HepG2 (cell line): Measurements from ENCODE around the gene PGC. TPM values are rescaled to one million over a fixed set of nuclear protein-coding genes. Genes with fewer than 3 reads are reported as not detected.

Experiments
- AKAP8 ChIP-seq: sonication (generic); formaldehyde crosslinking; IDR thresholded peaks from 2 replicates; pipeline ENCODE4 v1.5.1; 2020; ENCODE audit warnings: mild to moderate bottlenecking, missing genetic modification reagents
- GLI4 ChIP-seq: sonication (generic); formaldehyde crosslinking; IDR thresholded peaks from 2 replicates; pipeline ENCODE4 v1.5.1; 2020; ENCODE audit warnings: missing genetic modification reagents, mild to moderate bottlenecking, moderate library complexity, borderline replicate concordance
- KLF11 ChIP-seq: IDR thresholded peaks from 2 replicates; pipeline ENCODE4 v1.6.1; 2016; ENCODE audit warnings: missing compliant biosample characterization
- REPIN1 ChIP-seq: sonication (generic); formaldehyde crosslinking; IDR thresholded peaks from 2 replicates; pipeline ENCODE4 v1.8.0; 2022; ENCODE audit warnings: missing genetic modification reagents, low read depth, mild to moderate bottlenecking, borderline replicate concordance
- RXRA ChIP-seq: sonication (generic); formaldehyde crosslinking; IDR thresholded peaks from 2 replicates; pipeline ENCODE4 v1.5.1; 2020; ENCODE audit warnings: missing genetic modification reagents
- SAP130 ChIP-seq: IDR thresholded peaks from 2 replicates; pipeline ENCODE4 v1.6.1; 2016; ENCODE audit warnings: low read depth
- SOX6 ChIP-seq, 2 experiments: fragments of 450-650 bp in 1 of 2; sonication (generic) in 1 of 2; formaldehyde crosslinking in 1 of 2; IDR thresholded peaks; 2 replicates each; pipeline versions ENCODE4 v1.4.0 to v1.6.1; 2017 to 2020; ENCODE audit warnings: antibody characterized with exemption in 1 of 2, mild to moderate bottlenecking in 1 of 2, missing genetic modification reagents in 1 of 2
- TEAD3 ChIP-seq: optimal IDR thresholded peaks from 2 replicates; pipeline ENCODE3; 2016; ENCODE audit warnings: borderline replicate concordance
- TOPORS ChIP-seq: sonication (generic); formaldehyde crosslinking; IDR thresholded peaks from 2 replicates; pipeline ENCODE4 v1.8.0; 2023; ENCODE audit warnings: mild to moderate bottlenecking, missing genetic modification reagents
- XRCC5 ChIP-seq: fragments of 200-400 bp; formaldehyde crosslinking; optimal IDR thresholded peaks from 2 replicates; pipeline ENCODE3; 2017; ENCODE audit warnings: mild to moderate bottlenecking, low read length
- ZMYM3 ChIP-seq: sonication (generic); formaldehyde crosslinking; IDR thresholded peaks from 2 replicates; pipeline ENCODE4 v1.5.1; 2020; ENCODE audit warnings: mild to moderate bottlenecking, missing genetic modification reagents
- ZNF34 ChIP-seq: sonication (generic); formaldehyde crosslinking; IDR thresholded peaks from 2 replicates; pipeline ENCODE4 v1.4.0; 2020; ENCODE audit warnings: mild to moderate bottlenecking, missing genetic modification reagents, borderline replicate concordance
- ZNF713 ChIP-seq: sonication (generic); formaldehyde crosslinking; IDR thresholded peaks from 2 replicates; pipeline ENCODE4 v1.4.0; 2020; ENCODE audit warnings: mild to moderate bottlenecking, missing genetic modification reagents
- ZNF816 ChIP-seq: sonication (generic); formaldehyde crosslinking; IDR thresholded peaks from 2 replicates; pipeline ENCODE4 v1.8.0; 2022; ENCODE audit warnings: missing genetic modification reagents, mild to moderate bottlenecking, borderline replicate concordance
- ZSCAN21 ChIP-seq: sonication (generic); formaldehyde crosslinking; IDR thresholded peaks from 2 replicates; pipeline ENCODE4 v1.8.0; 2022; ENCODE audit warnings: mild to moderate bottlenecking, missing genetic modification reagents, moderate library complexity, borderline replicate concordance
- polyA plus RNA-seq, 8 experiments: library from polyadenylated mRNA; depleted of rRNA in 3 of 8; stranded (reverse) in 7 of 8; unstranded in 1 of 8; fragments of >200 nt; fragmentation: Illumina TruSeq in 4 of 8; extraction: Trizol in 4 of 8; gene quantifications; 2 replicates each; pipeline versions ENCODE4 v1.2.1 to v1.2.3, GENCODE V29; 2011 to 2016; ENCODE audit warnings: low read depth in 4 of 8, missing spikeins in 1 of 8, mixed read lengths in 1 of 8; ENCODE audit not compliant: insufficient read depth in 1 of 8
- total RNA-seq, 5 experiments: library from RNA; depleted of rRNA; stranded (reverse); fragments of >200 nt; fragmentation: Illumina TruSeq; extraction: Trizol; gene quantifications; 2 replicates each; pipeline ENCODE4 v1.2.3, GENCODE V29; 2016; ENCODE audit warnings: low read depth in 1 of 5
- TF ChIP-seq, protein P1 (sequence below): sonication (generic); formaldehyde crosslinking; IDR thresholded peaks from 2 replicates; pipeline ENCODE4 v1.9.0; 2022; ENCODE audit warnings: low read depth, missing genetic modification reagents
- TF ChIP-seq, protein P2 (sequence below): sonication (generic); formaldehyde crosslinking; IDR thresholded peaks from 2 replicates; pipeline ENCODE4 v1.8.0; 2022; ENCODE audit warnings: missing genetic modification reagents, mild to moderate bottlenecking, moderate library complexity, borderline replicate concordance
- TF ChIP-seq, protein P3 (sequence below): sonication (generic); formaldehyde crosslinking; IDR thresholded peaks from 2 replicates; pipeline ENCODE4 v1.8.0; 2022; ENCODE audit warnings: missing genetic modification reagents, mild to moderate bottlenecking, inconsistent platforms, borderline replicate concordance
- TF ChIP-seq, protein P4 (sequence below): sonication (generic); formaldehyde crosslinking; IDR thresholded peaks from 2 replicates; pipeline ENCODE4 v1.4.0; 2020; ENCODE audit warnings: missing genetic modification reagents, mild to moderate bottlenecking, borderline replicate concordance

The PGC gene
- total and polyA plus RNA-seq, 2 of the 13 experiments (the other 11 are each of a cell fraction or from before 2014, with no cell fraction given), result 426 to 502 TPM

DNA sequence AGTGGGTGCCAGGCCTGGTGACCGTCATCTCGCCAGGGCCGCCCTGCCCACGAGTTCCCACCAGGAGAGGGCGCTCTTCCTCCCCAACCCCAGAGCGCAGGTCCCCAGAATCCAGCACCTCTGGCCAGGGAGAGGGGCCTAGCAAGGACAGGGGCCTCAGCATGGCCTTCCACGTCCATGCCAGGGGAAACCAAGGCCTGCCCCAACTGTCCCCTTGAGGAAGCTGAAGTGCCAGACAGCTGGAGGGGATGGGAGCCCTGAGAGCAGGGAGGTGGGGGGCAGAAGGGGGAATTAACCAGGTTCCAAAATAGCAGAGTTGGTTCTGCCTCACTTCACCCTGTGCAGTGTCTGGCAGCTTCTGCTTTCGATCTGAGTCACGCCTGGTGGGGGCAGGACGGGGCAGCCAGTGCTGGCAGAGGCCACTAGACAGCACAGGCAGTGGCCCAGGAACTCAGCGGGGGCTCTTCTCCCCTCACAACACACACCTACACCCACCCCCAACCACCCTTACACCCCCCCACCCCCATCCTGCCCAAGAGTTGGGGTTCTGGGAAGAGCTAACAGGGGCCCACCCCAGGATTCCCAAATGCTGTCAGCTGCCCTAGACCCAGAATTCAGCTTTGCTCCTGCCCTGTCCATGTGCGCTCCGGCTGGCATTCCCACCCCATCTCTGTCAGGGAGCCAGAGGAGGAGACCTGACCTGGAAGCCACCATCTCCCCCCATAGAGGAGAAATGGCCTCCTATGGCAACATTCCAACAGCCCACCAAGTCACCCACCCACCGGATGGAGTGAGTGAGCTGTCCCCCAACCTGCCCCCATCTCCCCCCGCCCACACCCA, 41.0 kb downstream of the PGC start (continued):
- TF ChIP-seq, protein P1, sequence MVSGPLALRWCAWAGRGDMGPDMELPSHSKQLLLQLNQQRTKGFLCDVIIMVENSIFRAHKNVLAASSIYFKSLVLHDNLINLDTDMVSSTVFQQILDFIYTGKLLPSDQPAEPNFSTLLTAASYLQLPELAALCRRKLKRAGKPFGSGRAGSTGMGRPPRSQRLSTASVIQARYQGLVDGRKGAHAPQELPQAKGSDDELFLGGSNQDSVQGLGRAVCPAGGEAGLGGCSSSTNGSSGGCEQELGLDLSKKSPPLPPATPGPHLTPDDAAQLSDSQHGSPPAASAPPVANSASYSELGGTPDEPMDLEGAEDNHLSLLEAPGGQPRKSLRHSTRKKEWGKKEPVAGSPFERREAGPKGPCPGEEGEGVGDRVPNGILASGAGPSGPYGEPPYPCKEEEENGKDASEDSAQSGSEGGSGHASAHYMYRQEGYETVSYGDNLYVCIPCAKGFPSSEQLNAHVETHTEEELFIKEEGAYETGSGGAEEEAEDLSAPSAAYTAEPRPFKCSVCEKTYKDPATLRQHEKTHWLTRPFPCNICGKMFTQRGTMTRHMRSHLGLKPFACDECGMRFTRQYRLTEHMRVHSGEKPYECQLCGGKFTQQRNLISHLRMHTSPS (CRISPR knock-in tag), result peak; percentile 84
- TF ChIP-seq TEAD3 (peak; percentile 83), ZNF816 (CRISPR knock-in tag) (no peak), ZNF34 (CRISPR knock-in tag) (0 out of 2 replicates have a peak, but pooled peaks have one; percentile 17), XRCC5 (peak; percentile 82), RXRA (CRISPR knock-in tag) (peak; percentile 53), SAP130 (CRISPR knock-in tag) (peak; percentile 68), AKAP8 (CRISPR knock-in tag) (no peak), REPIN1 (CRISPR knock-in tag) (peak; percentile 59; the same call in 1 of the 2 replicates), TOPORS (no peak), KLF11 (CRISPR knock-in tag) (0 out of 2 replicates have a peak, but pooled peaks have one; percentile 39), ZNF713 (CRISPR knock-in tag) (0 out of 2 replicates have a peak, but pooled peaks have one; percentile 27), ZMYM3 (0 out of 2 replicates have a peak, but pooled peaks have one; percentile 37), ZSCAN21 (CRISPR knock-in tag) (peak; percentile 40; the same call in 1 of the 2 replicates), GLI4 (no peak), SOX6 (IDR thresholded peaks at IDR 0.05) (no peak), SOX6 (CRISPR knock-in tag; IDR thresholded peaks at IDR 0.05) (peak; percentile 35; the same call in 1 of the 2 replicates)
- TF ChIP-seq, protein P2, sequence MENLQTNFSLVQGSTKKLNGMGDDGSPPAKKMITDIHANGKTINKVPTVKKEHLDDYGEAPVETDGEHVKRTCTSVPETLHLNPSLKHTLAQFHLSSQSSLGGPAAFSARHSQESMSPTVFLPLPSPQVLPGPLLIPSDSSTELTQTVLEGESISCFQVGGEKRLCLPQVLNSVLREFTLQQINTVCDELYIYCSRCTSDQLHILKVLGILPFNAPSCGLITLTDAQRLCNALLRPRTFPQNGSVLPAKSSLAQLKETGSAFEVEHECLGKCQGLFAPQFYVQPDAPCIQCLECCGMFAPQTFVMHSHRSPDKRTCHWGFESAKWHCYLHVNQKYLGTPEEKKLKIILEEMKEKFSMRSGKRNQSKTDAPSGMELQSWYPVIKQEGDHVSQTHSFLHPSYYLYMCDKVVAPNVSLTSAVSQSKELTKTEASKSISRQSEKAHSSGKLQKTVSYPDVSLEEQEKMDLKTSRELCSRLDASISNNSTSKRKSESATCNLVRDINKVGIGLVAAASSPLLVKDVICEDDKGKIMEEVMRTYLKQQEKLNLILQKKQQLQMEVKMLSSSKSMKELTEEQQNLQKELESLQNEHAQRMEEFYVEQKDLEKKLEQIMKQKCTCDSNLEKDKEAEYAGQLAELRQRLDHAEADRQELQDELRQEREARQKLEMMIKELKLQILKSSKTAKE, result no peak
- TF ChIP-seq, protein P3, sequence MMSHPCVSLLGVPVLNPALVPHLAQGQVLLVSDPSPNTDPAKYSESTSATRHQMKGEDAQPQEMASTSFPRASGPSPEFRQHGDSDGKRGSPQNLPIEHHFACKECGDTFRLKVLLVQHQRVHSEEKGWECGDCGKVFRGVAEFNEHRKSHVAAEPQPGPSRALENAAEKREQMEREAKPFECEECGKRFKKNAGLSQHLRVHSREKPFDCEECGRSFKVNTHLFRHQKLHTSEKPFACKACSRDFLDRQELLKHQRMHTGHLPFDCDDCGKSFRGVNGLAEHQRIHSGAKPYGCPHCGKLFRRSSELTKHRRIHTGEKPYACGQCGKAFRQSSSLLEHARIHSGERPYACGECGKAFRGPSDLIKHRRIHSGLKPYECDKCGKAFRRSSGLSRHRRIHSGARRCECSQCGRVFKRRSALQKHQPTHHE, result no peak
- TF ChIP-seq, protein P4, sequence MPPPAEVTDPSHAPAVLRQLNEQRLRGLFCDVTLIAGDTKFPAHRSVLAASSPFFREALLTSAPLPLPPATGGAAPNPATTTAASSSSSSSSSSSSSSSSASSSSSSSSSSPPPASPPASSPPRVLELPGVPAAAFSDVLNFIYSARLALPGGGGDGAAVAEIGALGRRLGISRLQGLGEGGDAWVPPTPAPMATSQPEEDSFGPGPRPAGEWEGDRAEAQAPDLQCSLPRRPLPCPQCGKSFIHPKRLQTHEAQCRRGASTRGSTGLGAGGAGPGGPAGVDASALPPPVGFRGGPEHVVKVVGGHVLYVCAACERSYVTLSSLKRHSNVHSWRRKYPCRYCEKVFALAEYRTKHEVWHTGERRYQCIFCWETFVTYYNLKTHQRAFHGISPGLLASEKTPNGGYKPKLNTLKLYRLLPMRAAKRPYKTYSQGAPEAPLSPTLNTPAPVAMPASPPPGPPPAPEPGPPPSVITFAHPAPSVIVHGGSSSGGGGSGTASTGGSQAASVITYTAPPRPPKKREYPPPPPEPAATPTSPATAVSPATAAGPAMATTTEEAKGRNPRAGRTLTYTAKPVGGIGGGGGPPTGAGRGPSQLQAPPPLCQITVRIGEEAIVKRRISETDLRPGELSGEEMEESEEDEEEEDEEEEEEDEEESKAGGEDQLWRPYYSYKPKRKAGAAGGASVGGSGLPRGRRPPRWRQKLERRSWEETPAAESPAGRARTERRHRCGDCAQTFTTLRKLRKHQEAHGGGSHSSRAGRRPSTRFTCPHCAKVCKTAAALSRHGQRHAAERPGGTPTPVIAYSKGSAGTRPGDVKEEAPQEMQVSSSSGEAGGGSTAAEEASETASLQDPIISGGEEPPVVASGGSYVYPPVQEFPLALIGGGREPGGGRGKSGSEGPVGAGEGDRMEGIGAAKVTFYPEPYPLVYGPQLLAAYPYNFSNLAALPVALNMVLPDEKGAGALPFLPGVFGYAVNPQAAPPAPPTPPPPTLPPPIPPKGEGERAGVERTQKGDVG (CRISPR knock-in tag), result peak; percentile 82; the same call in 1 of the 2 replicates
